Suprapubic skin (tissue), 4 donors: Measurements from ENCODE around the gene LRCH1. TPM values are rescaled to one million over a fixed set of nuclear protein-coding genes. Genes with fewer than 3 reads are reported as not detected.

Source experiments
- DNase-seq, 2 donors: peaks; one replicate each; pipeline ENCODE4 v3.0.0-alpha.2; 2019; ENCODE audit warnings: low spot score in 2 of 2
- H3K27ac ChIP-seq: fragments of 200-600 bp; sonication (generic); one replicate; pipeline ENCODE4 v1.5.1; 2019
- H3K27me3 ChIP-seq: fragments of 200-600 bp; sonication (generic); one replicate; pipeline ENCODE4 v1.5.1; 2019
- H3K36me3 ChIP-seq: fragments of 200-600 bp; sonication (generic); one replicate; pipeline ENCODE4 v1.5.1; 2019
- H3K4me1 ChIP-seq: fragments of 200-600 bp; sonication (generic); one replicate; pipeline ENCODE4 v1.5.1; 2019
- H3K4me3 ChIP-seq: fragments of 200-600 bp; sonication (generic); one replicate; pipeline ENCODE4 v1.5.1; 2019; ENCODE audit warnings: mild to moderate bottlenecking
- H3K9me3 ChIP-seq: fragments of 200-600 bp; sonication (generic); one replicate; pipeline ENCODE4 v1.5.1; 2019
- EP300 ChIP-seq: sonication (generic); formaldehyde crosslinking; IDR thresholded peaks from one replicate; pipeline ENCODE4 v1.6.1; 2017; ENCODE audit warnings: antibody characterized with exemption
- POLR2A ChIP-seq, 2 donors: fragments of 450-650 bp; IDR thresholded peaks; one replicate each; pipeline ENCODE4 v1.6.1; 2017; ENCODE audit warnings: antibody characterized with exemption in 2 of 2, mild to moderate bottlenecking in 2 of 2, moderate library complexity in 2 of 2
- POLR2AphosphoS5 ChIP-seq, 3 donors: sonication (generic); formaldehyde crosslinking; IDR thresholded peaks; one replicate each; pipeline ENCODE4 v1.6.1; 2017; ENCODE audit warnings: antibody characterized with exemption in 3 of 3
- WGBS: methylation state at CpG from one replicate; pipeline ENCODE4 v1.1.5; 2018; 5-methylcytosine and 5-hydroxymethylcytosine counted together
- total RNA-seq, 4 donors: library from RNA; depleted of rRNA; stranded (reverse); fragments of >200 nt; gene quantifications; one replicate each; pipeline ENCODE4 v1.1.0, GENCODE V29; 2016
- TF ChIP-seq, protein P1 (sequence below), 2 donors: fragments of 200-600 bp in 1 of 2; fragments of 450-650 bp in 1 of 2; sonication (generic) in 1 of 2; IDR thresholded peaks; one replicate each; pipeline ENCODE4 v1.5.1; 2016 to 2019; ENCODE audit warnings: antibody characterized with exemption in 2 of 2, mild to moderate bottlenecking in 1 of 2, moderate library complexity in 1 of 2

LRCH1 gene
- total RNA-seq, 4 donors from 2014 or later, result 29.1 to 44.7 (median 34.9) TPM

- Histone ChIP-seq H3K27ac (no peak overlapping the region), H3K4me1 (peaks cover 36% of the 10 kb centered on the region), H3K36me3 (no peaks in the 10 kb centered on the region), H3K27me3 (no peaks in the 10 kb centered on the region), H3K9me3 (no peaks in the 10 kb centered on the region), H3K4me3 (peak overlapping the region; percentile 99)
- WGBS, result 26% methylated on average over 22 of the region's 22 CpGs
- TF ChIP-seq POLR2A (IDR thresholded peaks at IDR 0.05), result no peak
- TF ChIP-seq, protein P1, sequence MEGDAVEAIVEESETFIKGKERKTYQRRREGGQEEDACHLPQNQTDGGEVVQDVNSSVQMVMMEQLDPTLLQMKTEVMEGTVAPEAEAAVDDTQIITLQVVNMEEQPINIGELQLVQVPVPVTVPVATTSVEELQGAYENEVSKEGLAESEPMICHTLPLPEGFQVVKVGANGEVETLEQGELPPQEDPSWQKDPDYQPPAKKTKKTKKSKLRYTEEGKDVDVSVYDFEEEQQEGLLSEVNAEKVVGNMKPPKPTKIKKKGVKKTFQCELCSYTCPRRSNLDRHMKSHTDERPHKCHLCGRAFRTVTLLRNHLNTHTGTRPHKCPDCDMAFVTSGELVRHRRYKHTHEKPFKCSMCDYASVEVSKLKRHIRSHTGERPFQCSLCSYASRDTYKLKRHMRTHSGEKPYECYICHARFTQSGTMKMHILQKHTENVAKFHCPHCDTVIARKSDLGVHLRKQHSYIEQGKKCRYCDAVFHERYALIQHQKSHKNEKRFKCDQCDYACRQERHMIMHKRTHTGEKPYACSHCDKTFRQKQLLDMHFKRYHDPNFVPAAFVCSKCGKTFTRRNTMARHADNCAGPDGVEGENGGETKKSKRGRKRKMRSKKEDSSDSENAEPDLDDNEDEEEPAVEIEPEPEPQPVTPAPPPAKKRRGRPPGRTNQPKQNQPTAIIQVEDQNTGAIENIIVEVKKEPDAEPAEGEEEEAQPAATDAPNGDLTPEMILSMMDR (IDR thresholded peaks at IDR 0.05), result peak; percentile 74 to 85
- peak; percentile 82 to 88 for DNase-seq
Measured at GRCh38 chr13:46551410-46552302, 1.3 kb upstream of the LRCH1 start.

- Histone ChIP-seq H3K4me3 (peak overlapping the region; percentile 99), H3K36me3 (no peaks in the 10 kb centered on the region), H3K27me3 (no peaks in the 10 kb centered on the region), H3K4me1 (peaks cover 36% of the 10 kb centered on the region), H3K9me3 (no peaks in the 10 kb centered on the region), H3K27ac (peak overlapping the region; percentile 89)
- DNase-seq, result no peak
- TF ChIP-seq POLR2AphosphoS5 (IDR thresholded peaks at IDR 0.05) (no peak), POLR2A (IDR thresholded peaks at IDR 0.05) (no peak), EP300 (no peak)
- TF ChIP-seq, protein P1 (IDR thresholded peaks at IDR 0.05), result no peak
- 23% methylated on average over 11 of the region's 12 CpGs for WGBS
Measured at GRCh38 chr13:46552303-46552682, 677 bp upstream of the LRCH1 start.

DNA sequence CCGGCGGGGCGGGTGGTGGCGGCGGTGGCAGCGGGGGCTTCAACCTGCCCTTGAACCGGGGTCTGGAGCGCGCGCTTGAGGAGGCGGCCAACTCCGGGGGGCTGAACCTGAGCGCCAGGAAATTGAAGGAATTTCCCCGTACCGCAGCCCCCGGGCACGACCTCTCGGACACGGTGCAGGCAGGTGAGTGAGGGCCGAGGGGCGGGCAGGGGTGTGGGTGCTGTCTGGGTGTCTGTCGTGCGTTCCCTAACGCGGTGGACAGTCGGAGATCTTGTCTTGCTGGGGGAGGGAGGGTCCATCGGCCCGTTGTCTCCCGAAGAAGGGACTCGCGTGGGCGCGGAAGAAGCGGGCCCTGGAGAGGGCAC lies 533 bp downstream of the LRCH1 start:
- H3K27me3 ChIP-seq, result no peaks in the 10 kb centered on the region
- H3K4me1 ChIP-seq, result peaks cover 36% of the 10 kb centered on the region
- DNase-seq, result peak in 1 of 2 donors; percentile 71
- no peak for TF ChIP-seq POLR2A (IDR thresholded peaks at IDR 0.05)
- no peak for TF ChIP-seq POLR2AphosphoS5 (IDR thresholded peaks at IDR 0.05)
- TF ChIP-seq, protein P1 (IDR thresholded peaks at IDR 0.05), result no peak
- TF ChIP-seq EP300, result no peak
- 0% methylated on average over 6 of the region's 34 CpGs for WGBS
- peak overlapping the region; percentile 99 for H3K4me3 ChIP-seq
- no peaks in the 10 kb centered on the region for H3K36me3 ChIP-seq
- no peaks in the 10 kb centered on the region for H3K9me3 ChIP-seq
- H3K27ac ChIP-seq, result peak overlapping the region; percentile 89

- H3K9me3 ChIP-seq, result no peaks in the 10 kb centered on the region
- H3K4me1 ChIP-seq, result peaks cover 36% of the 10 kb centered on the region
- no peak for TF ChIP-seq POLR2A (IDR thresholded peaks at IDR 0.05)
- peak in 2 of 3 donors; percentile 5 to 31 for TF ChIP-seq POLR2AphosphoS5 (IDR thresholded peaks at IDR 0.05)
- TF ChIP-seq EP300, result no peak
- TF ChIP-seq, protein P1 (IDR thresholded peaks at IDR 0.05), result peak; percentile 18 to 23
- peak overlapping the region; percentile 89 for H3K27ac ChIP-seq
- no peaks in the 10 kb centered on the region for H3K36me3 ChIP-seq
- peak overlapping the region; percentile 99 for H3K4me3 ChIP-seq
- under 1% methylated on average over 47 of the region's 75 CpGs for WGBS
- peak; percentile 81 to 83 for DNase-seq
- no peaks in the 10 kb centered on the region for H3K27me3 ChIP-seq
Measured at GRCh38 chr13:46553886-46554858, 1.2 kb downstream of the LRCH1 start.
